ENCODE results near the gene FHIT.

FHIT gene

GRCh38 chr3:60536420-60536819 lies 714.8 kb downstream of the FHIT start:
- no peak for DNase-seq

GRCh38 chr3:60531759-60532158 lies 719.5 kb downstream of the FHIT start:
- no peak for DNase-seq

- no peak for DNase-seq
Measured at GRCh38 chr3:60528651-60529050, 722.6 kb downstream of the FHIT start.

DNA sequence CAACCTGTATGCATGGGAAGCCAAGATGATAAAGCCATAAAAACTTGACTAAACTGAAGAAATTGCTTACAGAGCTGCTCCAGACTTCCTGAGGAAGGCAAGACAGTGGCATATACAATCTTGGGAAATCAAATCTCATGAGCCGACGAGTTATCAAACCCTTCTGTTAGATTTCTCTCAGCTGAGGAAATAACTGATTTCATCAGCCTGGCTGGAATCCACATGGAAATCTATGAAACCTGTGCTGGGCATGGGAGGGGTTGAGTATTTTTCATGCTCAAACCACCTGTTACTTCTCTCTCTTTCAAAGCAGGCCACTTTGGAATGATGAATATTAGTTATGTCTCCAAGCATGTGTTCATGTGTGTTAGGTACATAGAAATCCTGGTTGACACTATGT lies 727.7 kb downstream of the FHIT start:
- no peak for DNase-seq

GRCh38 chr3:60517134-60517533 lies 734.1 kb downstream of the FHIT start:
- DNase-seq: no peak

GRCh38 chr3:60514866-60515265 lies 736.4 kb downstream of the FHIT start:
- DNase-seq: no peak

DNA sequence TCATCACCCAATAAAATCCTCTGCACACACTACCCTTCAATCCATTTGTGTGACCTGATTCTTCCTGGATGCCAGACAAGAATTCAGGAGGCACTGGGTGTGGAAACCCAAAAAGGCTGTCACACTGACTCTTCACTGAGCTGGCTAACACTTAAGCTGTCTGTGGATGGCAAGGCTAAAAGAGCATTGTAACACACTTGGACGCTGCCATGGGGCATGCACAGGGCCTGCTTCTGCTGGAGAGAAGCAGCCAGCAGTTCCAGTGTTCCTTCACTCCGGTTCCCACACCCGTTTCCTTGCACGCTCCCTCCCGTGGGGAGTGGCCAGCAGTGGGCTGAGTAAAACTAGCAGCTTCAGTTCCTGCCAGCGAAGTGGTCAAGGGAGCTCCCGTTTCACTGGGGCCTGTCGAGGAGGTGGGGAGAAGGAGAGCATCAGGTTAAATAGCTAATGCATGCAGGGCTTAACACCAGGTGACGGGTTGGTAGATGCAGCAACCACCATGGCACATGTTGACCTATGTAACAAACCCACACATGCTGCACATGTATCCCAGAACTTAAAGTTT lies 737.1 kb downstream of the FHIT start:
- DNase-seq: no peak

DNA sequence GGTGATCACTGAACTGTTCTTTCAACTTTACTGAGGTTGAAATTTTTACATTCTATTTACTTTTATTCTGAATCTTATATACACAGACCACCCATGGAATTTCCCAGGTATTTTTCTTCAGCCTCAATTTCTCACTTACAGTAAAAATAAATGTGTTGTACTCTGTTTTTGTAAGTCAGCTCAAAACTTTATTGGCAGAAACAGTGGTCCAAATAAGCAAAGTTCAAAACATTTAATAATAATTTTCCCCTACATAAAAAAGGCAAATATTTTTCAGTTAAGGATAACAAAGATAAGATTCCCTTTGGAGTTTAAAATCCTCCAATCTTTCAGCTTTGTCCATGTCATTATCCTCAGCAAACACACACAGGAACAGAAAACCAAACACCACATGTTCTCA lies 738.0 kb downstream of the FHIT start:
- no peak for DNase-seq

DNA sequence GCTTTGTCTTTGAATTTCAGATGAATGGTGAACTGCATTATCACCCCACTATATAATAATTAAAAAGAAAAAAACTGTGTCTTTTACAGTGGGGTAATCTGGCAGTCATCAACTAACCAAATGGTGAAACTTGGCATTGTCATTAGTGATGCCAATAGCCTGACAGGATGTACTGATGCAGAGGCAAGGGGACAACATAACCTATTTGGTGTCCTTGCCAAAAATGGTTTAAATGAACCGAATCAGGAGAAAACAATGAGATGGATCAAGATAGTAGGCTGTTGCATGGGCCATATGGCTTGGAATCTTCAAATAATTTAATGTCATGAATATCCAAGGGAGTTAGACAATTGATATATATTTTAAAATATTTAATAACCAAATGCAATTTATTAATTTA lies 738.7 kb downstream of the FHIT start:
- no peak for DNase-seq

GRCh38 chr3:60509471-60509870 lies 741.8 kb downstream of the FHIT start:
- no peak for DNase-seq

GRCh38 chr3:60504827-60505457 lies 746.3 kb downstream of the FHIT start:
- DNase-seq: no peak

- no peak for DNase-seq
Measured at GRCh38 chr3:60501314-60501713, 749.9 kb downstream of the FHIT start.

- DNase-seq: no peak
Measured at GRCh38 chr3:60497902-60498301, 753.4 kb downstream of the FHIT start.

DNA sequence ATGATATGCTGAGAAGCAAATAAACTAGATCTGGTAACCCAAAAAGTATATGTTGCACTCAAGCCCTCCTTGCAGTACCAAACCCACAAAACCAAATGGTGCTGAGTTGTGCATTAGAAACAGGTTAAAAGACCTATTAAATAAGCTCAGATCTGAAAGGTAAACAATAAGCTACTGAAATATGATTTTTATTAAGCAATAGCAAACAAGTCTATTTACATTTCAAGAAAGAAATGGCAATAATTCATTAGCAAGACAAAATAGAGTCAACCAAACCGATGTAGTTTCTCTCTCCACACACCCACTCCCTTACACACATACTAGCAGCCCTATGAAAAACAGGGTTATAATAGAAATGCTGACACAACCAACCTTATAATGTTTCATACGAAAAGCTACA lies 760.3 kb downstream of the FHIT start:
- no peak for DNase-seq

DNA sequence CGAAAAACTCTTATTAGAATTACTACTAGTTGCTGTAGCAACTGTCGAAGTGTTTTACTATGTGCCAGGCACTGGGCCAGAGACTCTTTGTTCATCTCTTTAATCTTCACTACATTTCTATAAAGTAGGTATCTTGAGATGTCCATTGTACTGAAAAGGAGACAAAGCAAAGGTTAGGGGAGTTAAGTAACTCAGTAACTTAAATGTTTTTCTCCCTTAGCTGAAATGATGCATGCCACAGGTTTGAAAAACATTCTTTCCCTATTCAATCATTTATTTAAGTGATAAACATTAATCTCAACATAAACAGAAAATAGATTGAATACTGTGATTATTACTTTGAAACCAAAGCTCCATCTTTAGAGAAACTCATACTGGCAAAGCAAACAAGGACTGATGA lies 776.2 kb downstream of the FHIT start:
- DNase-seq: no peak

- DNase-seq: no peak
Measured at GRCh38 chr3:60469481-60469880, 781.8 kb downstream of the FHIT start.

DNA sequence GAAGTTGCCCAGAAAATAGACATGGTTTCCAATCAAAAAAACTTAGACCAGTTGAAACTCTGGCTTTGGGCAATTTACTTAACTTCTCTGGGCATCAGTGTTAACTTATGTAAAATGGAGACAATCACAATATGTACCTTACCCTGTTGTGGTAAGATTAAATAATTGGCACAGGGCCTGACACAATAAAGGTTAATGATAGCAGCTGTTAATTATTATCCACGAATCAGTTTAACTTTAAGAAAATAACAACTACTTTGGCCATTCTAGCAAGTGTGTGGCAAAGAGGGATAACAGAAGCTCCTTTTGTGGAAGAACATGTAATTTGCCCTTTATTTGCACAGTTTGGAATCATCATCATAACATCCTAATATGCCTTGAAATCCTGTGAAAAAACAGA lies 787.6 kb downstream of the FHIT start:
- DNase-seq: no peak

GRCh38 chr3:60461267-60461666 lies 790.0 kb downstream of the FHIT start:
- DNase-seq: no peak

DNA sequence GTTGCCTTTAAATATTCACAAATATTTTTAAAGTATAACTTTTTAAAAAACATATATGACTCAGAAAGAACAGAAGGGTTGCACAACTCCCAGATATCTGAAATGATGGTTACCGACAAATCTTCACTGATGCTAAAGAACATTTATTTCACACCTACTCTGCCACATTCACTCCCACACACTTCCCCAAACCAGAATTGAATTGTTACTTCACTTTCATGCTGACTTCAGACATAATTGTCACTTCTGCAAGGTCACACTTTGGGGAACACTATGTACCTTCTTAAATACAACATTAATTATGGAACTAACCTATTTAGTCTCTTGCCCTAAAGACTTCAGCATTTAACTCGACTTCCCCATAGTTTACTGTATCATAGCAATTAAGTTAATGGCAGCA lies 795.1 kb downstream of the FHIT start:
- DNase-seq: no peak

DNA sequence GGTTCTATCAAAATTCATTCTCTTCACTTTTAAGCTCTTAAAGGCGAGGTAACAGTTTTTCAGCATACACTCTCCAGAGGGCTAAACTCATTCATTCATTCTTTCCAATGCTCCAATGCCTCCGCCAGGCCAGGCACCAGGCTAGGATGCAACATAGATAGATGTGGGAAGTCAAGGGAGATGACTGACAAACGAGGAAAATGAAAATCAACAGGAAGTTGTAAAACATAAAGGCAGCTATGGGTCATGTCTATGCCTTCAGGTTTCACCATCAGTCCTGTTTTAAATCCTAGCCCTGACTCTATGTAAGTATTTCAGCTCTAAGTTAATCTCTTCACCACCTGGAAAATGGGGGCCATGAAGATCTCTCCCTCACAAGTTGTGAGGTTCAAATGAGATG lies 797.9 kb downstream of the FHIT start:
- no peak for DNase-seq

DNA sequence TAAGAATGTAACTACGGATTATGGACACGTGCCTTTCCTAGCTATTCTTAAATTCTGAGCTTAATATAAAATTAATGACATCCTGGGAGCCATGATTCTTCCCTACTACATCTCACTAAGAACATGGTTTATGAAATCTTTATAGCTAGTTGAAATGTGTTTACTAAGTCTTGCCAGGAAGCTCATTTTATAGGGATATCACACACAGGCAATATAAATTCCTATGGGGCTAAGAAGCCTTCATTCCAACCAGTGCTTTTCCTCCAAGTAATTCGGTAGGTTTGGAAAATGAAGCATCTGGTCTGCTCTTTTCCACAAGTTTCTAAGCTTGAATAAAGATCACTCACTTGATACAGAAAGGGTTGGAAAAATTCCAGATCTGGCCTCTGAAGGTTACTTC lies 802.6 kb downstream of the FHIT start:
- no peak for DNase-seq

DNA sequence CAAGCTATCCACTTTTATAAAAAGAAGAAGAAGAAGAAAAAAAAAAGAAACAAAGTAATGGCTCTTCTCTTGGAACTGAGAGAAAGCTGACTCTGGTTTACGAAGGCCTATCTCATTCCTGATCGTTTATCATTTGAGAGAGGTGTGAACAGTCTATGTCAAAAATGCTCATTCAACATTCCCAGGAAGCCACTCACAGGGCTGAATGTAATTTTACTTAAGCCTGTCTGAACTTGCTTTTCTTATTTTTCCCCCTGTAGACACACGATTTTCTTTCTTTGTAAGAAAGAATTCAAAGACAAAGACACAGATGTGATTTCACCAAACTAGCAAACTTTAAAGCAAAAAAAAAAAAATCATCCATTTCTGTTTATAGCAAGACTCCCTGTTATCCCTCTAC lies 805.8 kb downstream of the FHIT start:
- DNase-seq: no peak

GRCh38 chr3:60444898-60445437 lies 806.3 kb downstream of the FHIT start:
- DNase-seq: no peak

DNA sequence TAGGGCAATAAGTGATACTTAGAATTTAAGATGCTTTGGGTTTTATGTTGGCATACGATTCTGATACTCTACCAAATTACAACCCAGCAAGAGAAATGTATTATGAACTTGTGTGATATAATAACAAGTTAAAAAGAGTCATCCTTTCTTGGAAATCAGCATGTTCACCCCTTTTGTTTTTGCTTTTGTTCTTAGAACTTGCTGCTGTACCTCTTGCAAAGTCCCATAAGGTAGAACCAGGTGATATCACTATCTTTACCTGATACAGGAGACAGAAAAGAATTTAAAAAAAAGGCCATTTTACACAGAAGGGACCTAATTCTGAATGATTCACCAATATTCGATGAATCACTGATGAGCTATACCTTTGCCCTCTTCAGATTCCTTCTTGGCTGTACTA lies 810.4 kb downstream of the FHIT start:
- no peak for DNase-seq

Measured in hematopoietic multipotent progenitor cell treated with erythropoietin and hydrocortisone succinate and interleukin-3 and kit ligand, for 8 days (in vitro differentiated cells).